NCI-H2196 (cell line): ENCODE results near the gene LYPD8.

Source experiments
- DNase-seq: peaks from one replicate; lab custom pipeline; 2025; ENCODE audit not compliant: unreplicated experiment; lab: John Stamatoyannopoulos, UW

LYPD8 gene

DNA sequence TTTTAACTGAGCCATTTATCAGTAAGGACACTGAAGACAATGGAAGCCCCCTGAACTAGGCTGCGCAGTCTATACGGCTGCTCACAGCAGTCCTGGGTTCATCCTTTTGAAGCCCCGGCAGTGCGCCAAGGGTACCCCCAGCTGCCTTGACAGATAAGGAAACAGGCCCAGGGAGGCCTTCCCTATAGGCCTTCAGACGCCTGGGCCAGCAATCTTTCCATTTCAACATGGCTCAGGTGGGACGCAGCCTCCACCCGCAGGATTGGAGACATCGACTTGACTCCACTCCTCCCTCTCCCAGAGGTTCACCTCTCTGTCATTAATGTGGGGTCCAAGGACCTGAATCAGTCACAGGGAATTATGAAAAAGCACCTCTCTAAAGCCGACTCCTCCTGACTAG, 2.8 kb upstream of the LYPD8 start:
- DNase-seq: no peak

DNA sequence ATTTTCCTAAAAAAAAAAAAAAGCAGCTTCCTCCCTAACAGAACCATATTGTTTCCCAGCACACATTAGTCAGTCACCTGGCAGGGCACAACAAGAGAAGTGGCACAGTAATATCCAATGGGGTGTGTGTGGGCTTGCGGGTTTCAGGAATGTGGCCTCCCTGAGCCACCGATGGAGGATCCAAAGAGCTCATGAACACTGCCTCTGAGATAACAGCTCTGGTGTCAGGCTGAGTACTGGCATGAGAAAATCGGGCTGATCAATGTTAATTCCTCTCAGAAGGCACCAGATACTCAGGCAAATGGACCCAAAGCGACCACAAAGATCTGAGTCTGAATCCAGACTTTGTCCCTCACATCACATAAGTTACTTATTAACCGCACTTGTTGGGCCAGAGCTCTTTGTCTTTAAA, 2.2 kb upstream of the LYPD8 start:
- DNase-seq: no peak

DNA sequence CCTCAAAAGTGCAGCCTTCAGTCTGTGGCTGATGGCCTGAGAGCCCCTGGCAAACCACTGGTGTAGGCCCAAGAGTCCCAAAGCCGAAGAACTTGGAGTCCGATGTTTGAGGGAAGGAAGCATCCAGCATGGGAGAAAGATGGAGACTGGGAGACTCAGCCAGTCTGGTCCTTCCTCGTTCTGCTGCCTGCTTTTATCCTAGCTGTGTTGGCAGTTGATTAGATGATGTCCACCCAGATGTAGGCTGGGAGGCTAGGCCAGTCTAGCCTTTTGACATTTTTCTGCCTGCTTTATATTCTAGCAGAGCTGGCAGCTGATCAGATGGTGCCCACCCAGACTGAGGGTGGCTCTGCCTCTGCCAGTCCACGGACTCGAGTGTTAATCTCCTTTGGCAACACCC, 1.1 kb upstream of the LYPD8 start:
- no peak for DNase-seq

DNA sequence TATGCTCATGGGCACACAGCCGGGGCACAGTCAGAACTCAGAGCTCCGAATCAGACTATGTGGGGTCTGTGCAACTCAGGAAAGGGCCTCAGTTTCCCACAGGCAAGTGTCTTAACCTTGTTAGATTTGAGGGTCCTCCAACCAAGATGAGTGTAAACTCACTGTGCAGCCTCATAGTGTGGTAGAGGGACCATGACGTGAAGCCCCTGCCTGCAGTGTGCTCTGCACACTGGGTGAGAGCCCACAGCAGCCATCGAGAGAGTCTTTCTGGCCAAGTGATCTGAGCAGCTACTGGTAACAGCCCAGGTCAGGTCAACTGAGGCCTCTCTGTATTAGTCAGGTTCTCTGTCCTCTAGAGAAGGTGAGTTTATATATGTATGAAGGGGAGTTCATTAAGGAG, 592 bp upstream of the LYPD8 start:
- no peak for DNase-seq

DNA sequence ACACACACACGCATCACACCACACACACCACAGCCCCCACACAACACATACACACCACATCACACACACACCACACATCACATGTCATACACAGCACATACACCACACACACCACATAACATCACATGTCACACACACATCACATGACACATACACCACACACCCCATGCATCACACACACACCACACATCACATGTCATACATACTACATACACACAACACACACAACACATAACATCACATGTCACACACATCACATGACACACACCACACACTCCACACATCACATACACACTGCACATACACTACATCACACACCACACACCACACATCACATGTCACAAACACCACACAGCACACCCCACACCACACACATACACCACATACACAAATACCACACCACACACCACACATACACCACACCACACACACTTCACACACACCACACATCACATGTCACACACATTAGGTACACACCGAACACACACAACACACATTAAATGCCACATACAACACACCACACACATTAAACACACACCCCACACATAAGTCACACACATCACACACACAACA, 1.8 kb downstream of the LYPD8 start:
- no peak for DNase-seq

DNA sequence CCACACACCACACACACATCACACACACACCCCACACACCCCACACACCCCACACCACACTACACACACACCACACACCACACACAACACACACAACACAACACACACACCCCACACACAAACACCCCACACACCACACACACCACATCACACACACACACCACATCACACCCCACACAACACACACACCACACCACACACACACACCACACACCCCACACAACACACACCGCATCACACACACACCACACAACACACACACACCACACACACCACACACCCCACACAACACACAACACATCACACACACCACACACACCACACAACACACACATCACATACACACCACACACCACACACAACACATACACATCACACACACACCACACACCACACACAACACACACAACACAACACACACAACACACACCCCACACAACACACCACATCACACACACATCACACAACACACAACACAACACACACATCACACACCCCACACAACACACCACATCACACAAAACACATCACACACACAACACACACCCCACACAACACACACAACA, 2.4 kb downstream of the LYPD8 start:
- DNase-seq: no peak

DNA sequence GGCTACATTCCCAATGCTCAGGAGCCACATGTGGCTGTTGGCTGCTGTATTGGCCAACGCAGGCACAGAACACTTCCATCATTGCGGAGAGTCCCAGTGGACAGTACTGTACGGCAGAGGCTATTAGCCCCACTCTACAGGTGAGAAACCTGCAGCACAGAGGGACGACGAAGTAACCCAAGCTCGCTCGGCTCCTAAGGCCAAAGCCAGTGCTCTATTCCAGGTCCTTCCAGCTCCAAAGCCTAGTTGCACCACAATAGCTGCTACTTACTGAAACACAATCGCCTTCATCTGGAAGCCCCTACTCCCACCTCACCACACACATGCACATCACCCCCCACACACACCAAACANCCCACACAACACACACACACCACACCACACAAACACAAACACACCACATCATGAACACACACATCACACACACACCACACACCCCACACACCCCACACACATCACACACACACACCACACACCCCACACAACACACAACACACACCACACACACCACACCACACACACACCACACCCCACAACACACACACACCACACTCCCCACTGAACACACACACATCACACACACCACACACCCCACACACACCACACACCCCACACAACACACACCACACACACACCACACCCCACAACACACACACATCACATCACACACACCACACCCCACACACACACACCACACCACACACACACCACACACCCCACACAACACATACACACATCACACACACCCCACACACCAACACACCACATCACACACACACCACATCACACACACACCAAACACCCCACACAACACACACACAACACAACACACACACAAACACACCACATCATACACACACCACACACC, 3.2 kb downstream of the LYPD8 start:
- DNase-seq: no peak

DNA sequence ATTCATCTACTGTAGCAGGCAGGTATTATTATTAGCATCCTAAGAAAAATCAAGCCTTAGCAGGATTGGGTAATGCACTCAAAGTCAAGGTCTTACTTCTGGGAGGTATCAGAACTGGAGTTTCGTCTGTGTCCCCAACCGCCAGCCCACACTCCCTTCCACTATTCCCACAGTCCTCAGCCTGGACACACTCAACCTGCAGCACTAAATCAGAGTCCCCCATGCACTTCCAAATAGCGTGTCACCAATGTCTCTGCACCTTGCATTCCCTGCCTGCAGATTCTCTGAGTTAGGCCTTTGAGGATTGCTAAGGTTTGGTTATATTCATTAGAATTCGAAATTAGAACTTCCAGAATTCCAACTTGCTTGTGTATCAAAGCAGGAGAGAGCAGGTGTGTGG, 3.9 kb downstream of the LYPD8 start:
- DNase-seq: no peak

DNA sequence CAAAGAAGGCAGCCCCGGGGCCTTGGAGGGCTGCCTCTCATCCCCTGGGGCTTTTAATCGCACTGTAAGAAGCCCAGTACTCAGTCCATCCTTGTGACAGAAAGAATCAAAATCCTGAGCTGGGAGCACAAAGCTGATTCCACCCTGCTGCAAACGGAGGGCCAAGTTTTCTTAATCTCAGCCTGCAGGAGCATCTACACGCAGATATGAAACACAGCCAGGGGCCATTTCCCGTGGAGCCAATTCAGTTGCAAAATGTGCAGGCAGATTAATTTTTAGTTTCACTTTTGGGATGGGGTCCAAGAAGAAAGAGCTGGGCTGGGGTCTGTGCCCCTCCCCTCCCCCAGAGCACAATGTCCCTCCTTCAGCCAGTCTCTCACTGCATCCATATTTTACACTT, 4.4 kb downstream of the LYPD8 start:
- no peak for DNase-seq

DNA sequence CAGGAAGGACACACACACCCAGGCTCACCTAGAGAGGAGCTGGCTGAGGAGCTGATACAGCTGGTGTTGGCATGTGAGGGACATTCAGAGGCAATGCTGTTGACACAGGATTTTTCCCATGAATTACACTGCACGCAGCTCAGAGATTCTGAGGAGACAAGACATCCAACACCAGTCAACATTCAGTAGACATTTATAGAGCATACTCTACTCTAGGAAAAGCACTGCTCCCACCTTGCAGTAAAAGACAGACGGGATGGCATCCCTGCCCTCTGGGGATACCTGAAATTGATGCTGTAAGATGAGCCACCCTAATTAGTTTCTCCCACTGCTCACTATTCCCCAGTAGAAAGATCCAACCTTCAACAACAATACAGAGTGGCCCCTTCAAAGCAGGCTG, 5.1 kb downstream of the LYPD8 start:
- no peak for DNase-seq

DNA sequence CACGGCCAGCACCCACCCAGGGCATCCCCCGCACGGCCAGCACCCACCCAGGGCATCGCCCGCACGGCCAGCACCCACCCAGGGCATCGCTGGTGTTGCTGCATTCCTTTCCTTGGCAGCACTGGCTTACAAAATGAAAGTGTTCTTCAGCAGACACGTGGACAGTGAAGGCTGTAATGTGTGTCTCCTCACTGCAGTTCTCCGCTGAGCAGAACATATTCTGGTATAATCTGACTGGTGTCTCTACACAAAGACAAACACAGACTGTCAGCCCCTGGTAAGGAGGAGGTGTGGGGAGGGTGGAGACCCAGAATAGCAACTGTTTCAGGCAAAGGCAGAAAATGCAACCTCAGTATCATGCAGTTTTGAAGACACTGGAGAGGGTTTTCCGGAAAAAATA, 7.3 kb downstream of the LYPD8 start:
- DNase-seq: no peak

DNA sequence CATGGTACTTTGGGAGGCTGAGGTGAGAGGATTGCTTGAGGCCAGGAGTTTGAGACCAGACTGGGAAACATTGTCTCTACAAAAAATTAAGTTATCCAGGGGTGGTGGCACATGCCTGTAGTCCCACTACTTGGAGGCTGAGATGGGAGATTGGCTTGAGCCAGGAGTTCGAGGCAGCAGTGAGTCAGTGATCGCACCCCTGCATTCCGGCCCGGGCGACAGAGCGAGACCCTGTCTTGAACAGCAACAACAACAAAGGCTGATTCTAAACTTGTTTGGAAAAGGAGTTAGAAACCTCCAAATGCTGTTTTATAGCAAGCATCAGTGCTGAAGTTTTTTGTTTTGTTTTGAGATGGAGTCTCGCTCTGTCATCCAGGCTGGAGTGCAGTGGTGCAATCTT, 14.7 kb downstream of the LYPD8 start:
- DNase-seq: no peak

DNA sequence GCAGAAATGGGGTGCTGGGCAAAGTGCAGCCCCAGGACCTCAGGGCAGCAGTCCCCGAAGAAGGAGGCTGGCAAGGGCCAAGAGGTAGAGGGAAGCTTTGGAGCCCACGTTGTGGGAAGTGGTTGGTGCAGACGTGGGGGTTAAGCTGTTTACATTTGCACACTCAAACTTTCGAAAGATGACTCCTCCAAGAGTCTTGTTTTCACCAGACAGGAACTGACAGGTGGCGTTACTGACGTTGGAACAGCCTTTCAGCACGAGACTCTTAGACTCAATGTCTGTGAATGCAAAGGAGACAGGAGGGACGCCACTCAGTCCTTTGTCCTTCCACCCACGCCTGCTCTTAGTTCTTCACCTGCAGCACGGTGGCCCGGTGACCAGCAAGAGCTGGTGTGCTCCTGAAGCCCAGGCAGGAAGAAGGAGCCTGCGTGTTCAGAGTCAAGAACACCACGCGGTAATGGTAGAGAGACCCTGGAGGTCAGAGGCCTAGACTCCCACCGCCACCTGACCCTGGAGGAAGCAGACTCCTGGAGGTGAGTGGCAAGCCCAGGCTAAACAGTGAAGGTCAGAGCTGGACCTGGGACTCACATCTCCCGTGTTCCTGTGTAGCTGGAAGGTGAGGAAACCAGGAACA, 15.9 kb downstream of the LYPD8 start:
- DNase-seq: no peak

DNA sequence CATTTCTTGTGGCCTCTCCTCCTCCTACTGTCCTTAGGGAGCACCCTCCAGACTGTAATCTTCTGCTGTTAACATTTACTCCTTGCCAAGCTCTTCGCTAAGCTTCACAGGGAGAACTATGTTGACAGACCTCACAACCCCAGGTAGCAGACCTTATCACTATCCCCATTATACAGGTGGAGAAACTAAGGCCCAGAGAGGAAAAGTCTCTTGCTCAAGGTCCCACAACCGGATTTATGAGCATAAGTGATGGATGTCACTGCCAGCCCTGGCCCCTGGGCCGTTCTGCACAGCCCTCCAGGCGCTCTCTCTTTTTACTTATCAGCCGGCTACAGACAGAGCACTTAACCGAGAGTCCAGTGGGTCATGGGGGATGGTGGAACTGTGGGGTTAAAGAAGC, 18.1 kb downstream of the LYPD8 start:
- no peak for DNase-seq

DNA sequence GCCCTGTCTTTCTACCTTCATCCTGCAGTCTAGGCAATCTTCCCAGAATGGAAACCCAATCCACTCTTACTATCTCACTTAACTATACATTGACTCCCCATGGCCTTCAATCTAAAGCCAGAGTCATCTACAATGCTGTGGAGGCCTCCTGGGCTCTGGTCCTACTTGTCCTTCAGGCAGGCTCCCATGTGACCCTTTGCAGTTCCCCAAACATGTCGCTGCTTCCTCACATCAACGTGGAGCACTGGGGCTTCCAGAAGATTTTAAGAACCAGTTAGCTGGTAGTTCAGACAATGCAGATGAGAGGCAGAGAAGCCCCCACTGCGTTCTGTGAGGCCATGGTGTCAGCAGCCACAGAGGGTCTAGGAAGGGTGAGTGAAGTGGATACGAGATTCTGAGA, 18.6 kb downstream of the LYPD8 start:
- DNase-seq: no peak

DNA sequence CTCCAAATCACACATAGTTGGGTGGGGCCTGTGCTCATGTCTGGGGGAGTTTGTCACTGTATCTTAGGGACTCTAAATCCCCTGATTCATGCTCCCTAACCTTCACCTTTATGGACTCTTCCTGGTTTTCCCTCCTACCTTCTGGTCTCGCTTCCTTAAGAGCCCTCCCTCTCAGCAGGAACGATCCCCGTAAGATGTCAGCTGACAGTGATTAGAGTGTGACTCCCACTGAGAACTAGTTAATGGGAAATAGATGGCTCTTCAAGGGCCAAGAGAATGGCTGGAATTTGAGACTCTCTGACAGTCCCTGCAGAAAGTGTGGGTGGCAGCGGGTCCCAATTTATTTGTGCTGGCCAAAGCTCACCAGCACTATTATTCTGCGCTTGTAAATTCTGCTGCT, 22.0 kb downstream of the LYPD8 start:
- DNase-seq: no peak

DNA sequence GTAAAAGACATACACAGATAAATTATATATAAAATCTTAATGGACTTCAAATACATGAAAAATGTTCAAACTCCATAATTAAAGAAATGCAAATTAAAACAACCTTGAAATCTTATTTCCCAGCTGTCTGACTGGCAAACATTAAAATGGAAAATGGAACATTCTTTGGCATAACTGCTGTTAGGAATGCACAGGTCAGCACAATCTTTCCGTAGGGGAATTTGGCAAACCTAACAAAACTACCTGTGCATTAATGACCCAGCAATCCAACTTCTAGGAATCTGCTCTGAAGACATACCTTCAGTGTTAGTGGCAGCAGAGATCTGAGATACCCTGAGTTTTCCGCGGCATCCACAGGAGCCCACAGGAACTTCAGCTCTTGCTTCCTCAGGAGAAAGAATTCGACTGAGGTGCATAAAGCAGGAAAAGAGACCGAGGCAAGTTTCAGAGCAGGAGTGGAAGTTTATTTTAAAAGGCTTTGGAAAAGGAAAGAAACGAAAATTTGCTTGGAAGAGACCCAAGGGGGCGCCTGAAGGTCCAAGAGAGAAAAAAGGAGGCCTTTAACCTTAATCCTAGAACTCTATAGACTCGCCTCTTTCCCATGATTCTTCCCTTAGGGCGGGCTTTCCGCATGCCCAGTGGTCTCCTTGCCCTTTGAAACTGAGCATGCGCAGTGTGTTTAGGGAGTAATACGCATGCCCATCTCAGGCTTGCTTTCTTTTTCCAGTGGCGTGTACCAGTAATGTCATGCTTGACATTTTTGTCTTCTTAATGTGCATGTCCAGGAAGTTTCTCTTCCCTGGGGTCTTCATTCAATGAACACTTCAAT, 24.8 kb downstream of the LYPD8 start:
- no peak for DNase-seq

DNA sequence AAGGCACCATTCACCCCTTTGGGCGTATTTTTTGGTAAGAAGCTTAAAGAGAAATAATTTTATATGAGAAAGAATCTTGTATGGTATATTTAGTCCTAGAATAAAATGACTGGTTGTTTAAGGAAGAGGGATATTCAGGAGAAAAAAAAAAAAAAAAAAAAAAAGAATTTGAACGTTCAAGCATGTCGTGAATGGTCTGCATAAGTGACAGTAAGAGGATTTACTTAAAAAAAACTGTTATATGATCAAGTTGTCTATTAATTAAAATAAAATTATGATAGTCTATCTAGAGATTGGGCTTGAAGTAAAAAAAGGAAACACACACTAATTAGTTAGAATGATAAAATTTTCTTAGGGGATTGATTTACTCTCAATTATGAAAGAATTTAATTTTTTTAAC, 41.3 kb downstream of the LYPD8 start:
- no peak for DNase-seq

DNA sequence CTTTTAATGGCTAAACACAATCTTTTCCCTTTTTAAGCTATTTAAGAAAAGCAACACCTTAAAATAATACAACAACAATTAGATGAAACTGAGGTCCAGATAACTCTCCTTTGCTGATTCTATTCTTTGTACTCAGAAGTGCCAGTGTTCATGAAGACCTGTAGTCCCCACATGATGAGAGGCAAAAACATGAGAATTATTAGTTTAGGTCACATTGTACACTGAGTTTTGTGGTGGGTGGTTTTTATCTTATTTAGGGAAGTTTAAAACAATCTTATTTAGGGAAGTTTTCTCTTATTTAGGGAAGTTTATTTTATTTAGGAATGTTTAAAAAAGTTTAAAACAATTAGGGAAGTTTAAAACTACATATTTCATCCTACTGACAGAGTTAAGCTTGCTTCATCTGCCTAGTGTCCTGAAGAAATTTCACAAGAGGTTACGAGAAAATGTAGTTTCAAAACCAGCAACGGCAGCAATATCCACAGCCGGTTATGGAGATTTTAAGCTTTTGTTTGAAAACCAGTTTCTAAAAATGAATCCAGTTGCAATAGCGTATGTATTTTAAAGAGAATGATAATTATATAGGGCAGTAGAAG, 45.2 kb downstream of the LYPD8 start:
- no peak for DNase-seq

DNA sequence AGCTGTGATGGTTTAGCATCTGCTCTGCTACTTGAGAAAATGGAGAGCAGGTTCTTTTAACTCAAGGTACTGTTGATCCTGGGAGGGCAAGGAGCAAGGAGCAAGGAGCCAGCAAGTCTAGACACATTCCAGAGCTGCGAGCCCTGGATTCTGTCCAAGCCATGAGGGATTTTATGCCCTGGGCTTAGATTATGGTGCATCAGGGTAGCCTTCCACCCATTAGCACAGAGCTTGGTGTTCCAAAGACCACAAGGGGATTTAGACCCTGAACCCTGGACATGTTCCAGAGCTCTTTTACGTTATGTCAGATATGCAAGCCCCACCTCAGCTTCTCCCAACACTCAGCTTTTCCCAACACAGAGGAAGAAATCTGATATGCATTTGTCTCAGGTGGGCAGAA, 51.0 kb downstream of the LYPD8 start:
- no peak for DNase-seq

DNA sequence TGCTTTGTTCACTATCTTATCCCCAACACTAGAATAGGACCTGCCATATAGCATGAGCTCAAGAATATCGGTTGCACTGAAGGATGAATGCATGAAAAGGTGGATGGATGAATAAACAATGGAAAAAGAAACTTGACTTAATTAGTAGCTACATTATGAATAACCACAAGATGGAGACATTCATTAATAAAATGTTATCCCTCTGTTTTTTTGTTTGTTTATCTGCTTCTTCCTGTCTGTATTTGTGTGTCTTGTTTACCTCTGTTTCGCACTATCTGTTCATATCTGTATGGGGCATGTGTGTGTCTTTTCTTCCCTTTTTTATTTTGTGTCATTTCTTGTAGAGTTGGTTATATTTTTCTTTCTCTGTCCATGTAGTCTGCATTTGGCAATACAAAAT, 51.9 kb downstream of the LYPD8 start:
- no peak for DNase-seq
